Cardiac muscle cell (in vitro differentiated cells and primary cell): ENCODE measurements around the gene AP1G1. TPM values are rescaled to one million over a fixed set of nuclear protein-coding genes. Genes with fewer than 3 reads are reported as not detected.

ENCODE experiments used
- DNase-seq, 2 donors: peaks; one replicate each; pipeline versions ENCODE4 v3.0.0 to v3.0.0-alpha.2; 2010 to 2017; ENCODE audit warnings: low read depth in 1 of 2, low spot score in 1 of 2
- H3K27ac ChIP-seq: fragments of 200-600 bp; sonication (generic); 2 replicates; pipeline ENCODE4 v1.5.1; 2016
- H3K27me3 ChIP-seq: fragments of 200-600 bp; sonication (generic); 2 replicates; pipeline ENCODE4 v1.6.0; 2016; ENCODE audit warnings: control low read depth
- H3K36me3 ChIP-seq: fragments of 200-600 bp; sonication (generic); 2 replicates; pipeline ENCODE4 v1.5.1; 2016; ENCODE audit warnings: control low read depth
- H3K4me1 ChIP-seq: fragments of 200-600 bp; sonication (generic); 2 replicates; pipeline ENCODE4 v1.8.1; 2017; ENCODE audit warnings: low read depth, mild to moderate bottlenecking, mixed run types
- H3K4me3 ChIP-seq: fragments of 200-600 bp; sonication (generic); 2 replicates; pipeline ENCODE4 v1.5.1; 2016; ENCODE audit warnings: mild to moderate bottlenecking
- H3K9me3 ChIP-seq: fragments of 200-600 bp; sonication (generic); 2 replicates; pipeline ENCODE4 v1.5.1; 2017; ENCODE audit warnings: low read depth, mild to moderate bottlenecking, control low read depth
- CTCF ChIP-seq: IDR thresholded peaks from 2 replicates; pipeline ENCODE4 v1.5.1; 2012; ENCODE audit warnings: low read depth, mild to moderate bottlenecking, low read length
- polyA plus RNA-seq: library from polyadenylated mRNA; unstranded; fragments of >200 nt; fragmentation: Nextera tagmentation; extraction: Ambion mirVana; gene quantifications from 2 replicates; pipeline ENCODE4 v1.2.1, GENCODE V29; 2016
- total RNA-seq: library from RNA; depleted of rRNA; stranded (reverse); fragments of >200 nt; gene quantifications from 2 replicates; pipeline ENCODE4 v1.2.3, GENCODE V29; 2016

The AP1G1 gene
- total and polyA plus RNA-seq, 2 experiments from 2014 or later: 14.7 to 69.0 TPM

GRCh38 chr16:71852158-71852557, 43.5 kb upstream of the AP1G1 start:
- Histone ChIP-seq H3K36me3 (peaks cover 13% of the 10 kb centered on the region), H3K27me3 (no peaks in the 10 kb centered on the region), H3K27ac (no peak overlapping the region), H3K4me1 (peaks cover under 1% of the 10 kb centered on the region), H3K9me3 (no peaks in the 10 kb centered on the region), H3K4me3 (no peak overlapping the region)
- TF ChIP-seq CTCF: no peak
- no peak for DNase-seq

GRCh38 chr16:71851746-71852145, 43.1 kb upstream of the AP1G1 start:
- no peaks in the 10 kb centered on the region for H3K9me3 ChIP-seq
- peaks cover 4% of the 10 kb centered on the region for H3K4me1 ChIP-seq
- no peak overlapping the region for H3K27ac ChIP-seq
- H3K4me3 ChIP-seq: no peak overlapping the region
- no peak for DNase-seq
- no peaks in the 10 kb centered on the region for H3K27me3 ChIP-seq
- TF ChIP-seq CTCF: no peak
- peaks cover 13% of the 10 kb centered on the region for H3K36me3 ChIP-seq

GRCh38 chr16:71848622-71849021, 40.0 kb upstream of the AP1G1 start:
- TF ChIP-seq CTCF: no peak
- H3K9me3 ChIP-seq: no peaks in the 10 kb centered on the region
- DNase-seq: no peak
- no peak overlapping the region for H3K4me3 ChIP-seq
- no peak overlapping the region for H3K27ac ChIP-seq
- H3K27me3 ChIP-seq: no peaks in the 10 kb centered on the region
- H3K4me1 ChIP-seq: peaks cover 6% of the 10 kb centered on the region
- H3K36me3 ChIP-seq: peaks cover 13% of the 10 kb centered on the region

GRCh38 chr16:71847096-71847495, 38.5 kb upstream of the AP1G1 start:
- no peak overlapping the region for H3K27ac ChIP-seq
- DNase-seq: no peak

GRCh38 chr16:71846431-71846830, 37.8 kb upstream of the AP1G1 start:
- peaks cover 8% of the 10 kb centered on the region for H3K36me3 ChIP-seq
- H3K27ac ChIP-seq: peak overlapping the region; percentile 42
- peak overlapping the region; percentile 96 for H3K4me3 ChIP-seq
- peak; percentile 27 to 30 for DNase-seq
- no peak for TF ChIP-seq CTCF
- H3K9me3 ChIP-seq: no peaks in the 10 kb centered on the region
- peaks cover 6% of the 10 kb centered on the region for H3K4me1 ChIP-seq
- no peaks in the 10 kb centered on the region for H3K27me3 ChIP-seq

More at GRCh38 chr16:71847096-71847495, 38.5 kb upstream of the AP1G1 start:
- TF ChIP-seq CTCF: no peak
- Histone ChIP-seq H3K9me3 (no peaks in the 10 kb centered on the region), H3K4me1 (peaks cover 6% of the 10 kb centered on the region), H3K36me3 (peaks cover 13% of the 10 kb centered on the region), H3K27me3 (no peaks in the 10 kb centered on the region), H3K4me3 (no peak overlapping the region)
